ENCODE results near the gene MLF2. TPM values are rescaled to one million over a fixed set of nuclear protein-coding genes. Genes with fewer than 3 reads are reported as not detected.
A peak's percentile ranks its signal among the peaks of the same experiment; 100 is the strongest.

The MLF2 gene
- total and polyA plus RNA-seq, 2 of the 13 experiments (the other 11 are each of a cell fraction or from before 2014, with no cell fraction given) = 88.1 to 167 TPM

DNA sequence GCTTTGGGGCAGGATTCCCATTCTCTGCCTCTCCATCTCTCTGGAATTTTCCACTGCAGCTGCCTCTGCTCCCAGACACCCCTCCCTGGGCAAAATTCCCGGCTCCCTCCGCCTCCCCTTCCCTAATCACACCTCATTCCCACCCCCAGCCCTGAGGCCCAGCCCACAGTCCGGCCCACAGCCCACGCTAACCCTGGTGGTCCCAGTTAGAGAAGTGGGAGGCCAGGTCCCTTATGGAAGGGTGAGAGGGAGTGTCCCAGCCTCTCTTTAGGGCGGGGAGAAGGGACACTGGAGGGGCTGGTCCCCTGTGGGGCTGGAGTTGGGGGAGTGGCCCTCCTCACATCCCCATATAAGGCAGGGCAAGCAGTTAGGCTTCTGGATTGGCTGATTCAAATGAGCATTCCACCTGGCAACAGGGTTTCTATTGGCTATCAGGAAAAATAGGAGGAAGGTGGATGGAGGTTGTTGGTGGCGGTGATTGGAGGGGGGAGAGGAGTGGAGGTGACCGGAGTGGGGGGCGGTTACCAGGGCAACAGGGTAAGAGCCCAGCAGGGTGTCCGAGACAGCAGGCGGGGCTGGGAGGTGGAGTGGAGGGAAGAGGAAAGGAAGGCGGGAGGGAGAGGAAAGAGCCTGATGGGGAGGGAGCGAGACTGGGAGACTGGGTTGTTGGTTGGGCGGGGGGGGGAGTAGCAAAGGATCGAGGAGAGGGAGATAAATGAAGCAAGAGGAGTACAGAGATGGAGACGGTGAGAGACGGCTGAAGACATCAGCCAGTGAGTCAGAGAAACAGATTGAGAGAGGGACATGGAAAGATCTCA, 11.3 kb upstream of the MLF2 start (continued):
- TF ChIP-seq, protein P1, sequence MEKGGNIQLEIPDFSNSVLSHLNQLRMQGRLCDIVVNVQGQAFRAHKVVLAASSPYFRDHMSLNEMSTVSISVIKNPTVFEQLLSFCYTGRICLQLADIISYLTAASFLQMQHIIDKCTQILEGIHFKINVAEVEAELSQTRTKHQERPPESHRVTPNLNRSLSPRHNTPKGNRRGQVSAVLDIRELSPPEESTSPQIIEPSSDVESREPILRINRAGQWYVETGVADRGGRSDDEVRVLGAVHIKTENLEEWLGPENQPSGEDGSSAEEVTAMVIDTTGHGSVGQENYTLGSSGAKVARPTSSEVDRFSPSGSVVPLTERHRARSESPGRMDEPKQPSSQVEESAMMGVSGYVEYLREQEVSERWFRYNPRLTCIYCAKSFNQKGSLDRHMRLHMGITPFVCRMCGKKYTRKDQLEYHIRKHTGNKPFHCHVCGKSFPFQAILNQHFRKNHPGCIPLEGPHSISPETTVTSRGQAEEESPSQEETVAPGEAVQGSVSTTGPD (CRISPR knock-in tag; IDR thresholded peaks at IDR 0.05) = no peak
- TF ChIP-seq JARID2 (CRISPR knock-in tag; IDR thresholded peaks at IDR 0.05; ENCODE audit: insufficient replicate concordance) = no peak
- TF ChIP-seq, protein P2, sequence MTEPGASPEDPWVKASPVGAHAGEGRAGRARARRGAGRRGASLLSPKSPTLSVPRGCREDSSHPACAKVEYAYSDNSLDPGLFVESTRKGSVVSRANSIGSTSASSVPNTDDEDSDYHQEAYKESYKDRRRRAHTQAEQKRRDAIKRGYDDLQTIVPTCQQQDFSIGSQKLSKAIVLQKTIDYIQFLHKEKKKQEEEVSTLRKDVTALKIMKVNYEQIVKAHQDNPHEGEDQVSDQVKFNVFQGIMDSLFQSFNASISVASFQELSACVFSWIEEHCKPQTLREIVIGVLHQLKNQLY (CRISPR knock-in tag; IDR thresholded peaks at IDR 0.05) = no peak
- TF ChIP-seq ZSCAN21 (CRISPR knock-in tag; IDR thresholded peaks at IDR 0.05; ENCODE audit: borderline replicate concordance) = no peak
- TF ChIP-seq FOSL1 (CRISPR knock-in tag; IDR thresholded peaks at IDR 0.05; ENCODE audit: borderline replicate concordance) = no peak
- 0 out of 2 replicates have a peak, but pooled peaks have one; percentile 50 for TF ChIP-seq ZNF33A (CRISPR knock-in tag; IDR thresholded peaks at IDR 0.05; ENCODE audit: borderline replicate concordance)
- TF ChIP-seq ZNF12 (CRISPR knock-in tag; IDR thresholded peaks at IDR 0.05) = no peak
- no peak for TF ChIP-seq ZNF598 (CRISPR knock-in tag; IDR thresholded peaks at IDR 0.05; ENCODE audit: borderline replicate concordance)
- no peak for TF ChIP-seq ZNF761 (CRISPR knock-in tag; conservative IDR thresholded peaks at IDR 0.05)
- no peak for TF ChIP-seq PITX1 (CRISPR knock-in tag; IDR thresholded peaks at IDR 0.05)
- TF ChIP-seq ZNF75D (CRISPR knock-in tag; IDR thresholded peaks at IDR 0.05; ENCODE audit: borderline replicate concordance) = no peak
- no peak for TF ChIP-seq NCOA2 (CRISPR knock-in tag; IDR thresholded peaks at IDR 0.05)
- TF ChIP-seq ZNF850 (CRISPR knock-in tag; conservative IDR thresholded peaks at IDR 0.05) = no peak
- no peak for TF ChIP-seq STAT5B (CRISPR knock-in tag; IDR thresholded peaks at IDR 0.05)
- TF ChIP-seq, protein P3, sequence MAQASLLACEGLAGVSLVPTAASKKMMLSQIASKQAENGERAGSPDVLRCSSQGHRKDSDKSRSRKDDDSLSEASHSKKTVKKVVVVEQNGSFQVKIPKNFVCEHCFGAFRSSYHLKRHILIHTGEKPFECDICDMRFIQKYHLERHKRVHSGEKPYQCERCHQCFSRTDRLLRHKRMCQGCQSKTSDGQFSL (CRISPR knock-in tag; IDR thresholded peaks at IDR 0.05) = no peak
- TF ChIP-seq ZNF768 (CRISPR knock-in tag; IDR thresholded peaks at IDR 0.05) = no peak
- TF ChIP-seq, protein P4, sequence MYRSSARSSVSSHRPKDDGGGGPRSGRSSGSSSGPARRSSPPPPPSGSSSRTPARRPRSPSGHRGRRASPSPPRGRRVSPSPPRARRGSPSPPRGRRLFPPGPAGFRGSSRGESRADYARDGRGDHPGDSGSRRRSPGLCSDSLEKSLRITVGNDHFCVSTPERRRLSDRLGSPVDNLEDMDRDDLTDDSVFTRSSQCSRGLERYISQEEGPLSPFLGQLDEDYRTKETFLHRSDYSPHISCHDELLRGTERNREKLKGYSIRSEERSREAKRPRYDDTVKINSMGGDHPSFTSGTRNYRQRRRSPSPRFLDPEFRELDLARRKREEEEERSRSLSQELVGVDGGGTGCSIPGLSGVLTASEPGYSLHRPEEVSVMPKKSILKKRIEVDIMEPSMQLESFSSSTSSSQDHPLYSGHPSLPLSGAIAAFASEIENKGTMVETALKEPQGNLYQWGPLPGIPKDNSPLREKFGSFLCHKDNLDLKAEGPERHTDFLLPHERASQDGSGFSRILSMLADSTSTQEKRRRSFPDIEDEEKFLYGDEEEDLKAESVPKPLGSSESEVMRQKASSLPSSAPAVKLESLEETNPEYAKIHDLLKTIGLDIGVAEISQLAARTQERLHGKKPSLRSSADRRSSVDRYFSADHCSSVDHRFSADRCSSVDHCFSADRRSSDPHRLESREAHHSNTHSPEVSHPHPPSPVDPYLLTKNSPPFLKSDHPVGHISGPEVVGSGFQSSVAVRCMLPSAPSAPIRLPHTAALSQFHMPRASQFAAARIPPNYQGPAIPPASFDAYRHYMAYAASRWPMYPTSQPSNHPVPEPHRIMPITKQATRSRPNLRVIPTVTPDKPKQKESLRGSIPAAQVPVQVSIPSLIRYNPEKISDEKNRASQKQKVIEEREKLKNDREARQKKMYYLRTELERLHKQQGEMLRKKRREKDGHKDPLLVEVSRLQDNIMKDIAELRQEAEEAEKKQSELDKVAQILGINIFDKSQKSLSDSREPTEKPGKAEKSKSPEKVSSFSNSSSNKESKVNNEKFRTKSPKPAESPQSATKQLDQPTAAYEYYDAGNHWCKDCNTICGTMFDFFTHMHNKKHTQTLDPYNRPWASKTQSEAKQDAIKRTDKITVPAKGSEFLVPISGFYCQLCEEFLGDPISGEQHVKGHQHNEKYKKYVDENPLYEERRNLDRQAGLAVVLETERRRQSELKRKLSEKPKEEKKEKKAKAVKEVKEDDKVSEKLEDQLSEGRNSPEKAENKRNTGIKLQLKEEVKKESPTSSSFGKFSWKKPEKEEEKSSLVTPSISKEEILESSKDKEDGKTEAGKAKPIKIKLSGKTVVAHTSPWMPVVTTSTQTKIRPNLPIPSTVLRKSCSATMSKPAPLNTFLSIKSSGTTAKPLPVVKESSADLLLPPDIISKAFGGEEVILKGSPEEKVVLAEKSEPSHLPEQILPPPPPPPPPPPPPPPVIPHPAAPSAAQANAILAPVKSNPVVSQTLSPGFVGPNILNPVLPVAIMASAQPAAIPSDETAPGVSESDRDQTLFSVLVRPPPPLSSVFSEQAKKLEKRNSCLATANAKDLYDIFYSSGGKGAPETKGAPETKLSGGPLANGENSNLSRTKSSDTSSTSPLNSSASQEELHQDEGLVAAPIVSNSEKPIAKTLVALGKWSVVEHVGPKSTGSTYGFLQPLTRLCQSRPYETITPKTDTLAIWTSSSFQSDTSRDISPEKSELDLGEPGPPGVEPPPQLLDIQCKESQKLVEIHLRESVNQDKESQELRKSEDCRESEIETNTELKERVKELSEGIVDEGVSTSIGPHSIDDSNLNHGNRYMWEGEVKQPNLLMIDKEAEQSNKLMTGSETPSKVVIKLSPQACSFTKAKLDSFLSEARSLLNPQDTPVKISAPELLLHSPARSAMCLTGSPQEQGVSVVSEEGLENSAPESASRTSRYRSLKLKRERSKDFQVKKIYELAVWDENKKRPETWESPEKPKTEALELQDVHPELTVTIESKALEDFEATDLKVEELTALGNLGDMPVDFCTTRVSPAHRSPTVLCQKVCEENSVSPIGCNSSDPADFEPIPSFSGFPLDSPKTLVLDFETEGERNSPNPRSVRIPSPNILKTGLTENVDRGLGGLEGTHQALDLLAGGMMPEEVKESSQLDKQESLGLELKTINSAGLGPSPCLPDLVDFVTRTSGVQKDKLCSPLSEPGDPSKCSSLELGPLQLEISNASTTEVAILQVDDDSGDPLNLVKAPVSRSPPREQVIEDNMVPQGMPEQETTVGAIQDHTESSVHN (CRISPR knock-in tag; IDR thresholded peaks at IDR 0.05) = no peak
- TF ChIP-seq PCBP2 (optimal IDR thresholded peaks at IDR 0.05; ENCODE audit: low read depth, low read length, poor library complexity, severe bottlenecking) = peak; percentile 65
- 0 out of 2 replicates have a peak, but pooled peaks have one; percentile 38 for TF ChIP-seq FOXK2 (IDR thresholded peaks at IDR 0.05)
